Stimulated activated CD4-positive, alpha-beta T cell treated with anti-CD3 and anti-CD28 coated beads, Interleukin-1b, Interleukin-23, amount 100 ng/mL, for 24 hours (primary cell): ENCODE results near the gene FGFR3.
"Not testable (repeated sequence)": the region's sequence is repeated elsewhere in the genome, so short reads cannot be mapped to it uniquely, and the experiment has no call there.

Source experiments
- DNase-seq, 4 experiments: peaks; one replicate each; pipeline ENCODE4 v3.0.0-alpha.2; 2020; ENCODE audit warnings: low read depth in 4 of 4, low spot score in 1 of 4

FGFR3 gene

DNA sequence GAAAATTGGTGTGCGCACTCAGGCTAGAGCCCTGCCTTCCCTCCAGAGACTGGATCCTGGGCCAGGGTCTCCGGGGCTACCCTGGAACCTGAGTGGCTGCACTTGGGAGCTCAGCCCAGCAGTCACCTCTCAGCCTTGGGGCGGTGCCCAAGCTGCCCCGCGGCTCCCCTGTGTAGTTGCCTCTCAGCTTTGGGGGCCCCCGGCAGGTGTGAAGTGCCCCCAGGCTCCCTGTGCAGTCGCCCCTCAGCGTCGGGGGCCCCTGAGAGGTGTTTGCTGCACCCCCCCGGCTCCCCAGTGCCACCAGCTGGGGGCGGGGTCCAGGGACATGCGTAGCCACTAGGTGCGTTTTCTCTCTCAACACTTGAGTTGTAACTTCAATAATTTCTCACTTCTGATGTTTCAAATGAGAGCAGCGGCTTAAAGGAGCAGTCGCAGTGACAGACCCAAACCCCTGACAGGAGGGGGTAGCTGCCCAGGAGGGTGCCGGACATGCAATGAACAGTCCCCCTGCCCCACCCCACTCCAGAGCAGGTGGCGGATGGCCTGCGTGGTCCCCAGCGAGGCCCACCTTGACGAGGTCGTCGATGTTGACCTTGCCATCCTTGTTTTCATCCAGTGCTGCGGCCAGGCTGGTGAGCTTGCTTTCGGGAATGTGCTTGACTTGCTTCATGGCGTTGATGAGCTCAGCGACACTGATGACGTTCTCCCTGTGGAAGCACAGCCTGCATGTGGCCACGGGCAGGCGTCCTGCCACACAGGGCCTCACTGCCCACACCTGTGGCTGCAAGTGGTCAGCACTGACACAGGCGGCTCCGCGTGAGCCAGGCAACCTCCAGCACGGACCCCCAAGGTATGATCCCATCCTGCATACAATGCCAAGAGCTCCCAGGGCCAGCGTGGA lies 22.3 kb downstream of the FGFR3 start:
- DNase-seq, result no peak

DNA sequence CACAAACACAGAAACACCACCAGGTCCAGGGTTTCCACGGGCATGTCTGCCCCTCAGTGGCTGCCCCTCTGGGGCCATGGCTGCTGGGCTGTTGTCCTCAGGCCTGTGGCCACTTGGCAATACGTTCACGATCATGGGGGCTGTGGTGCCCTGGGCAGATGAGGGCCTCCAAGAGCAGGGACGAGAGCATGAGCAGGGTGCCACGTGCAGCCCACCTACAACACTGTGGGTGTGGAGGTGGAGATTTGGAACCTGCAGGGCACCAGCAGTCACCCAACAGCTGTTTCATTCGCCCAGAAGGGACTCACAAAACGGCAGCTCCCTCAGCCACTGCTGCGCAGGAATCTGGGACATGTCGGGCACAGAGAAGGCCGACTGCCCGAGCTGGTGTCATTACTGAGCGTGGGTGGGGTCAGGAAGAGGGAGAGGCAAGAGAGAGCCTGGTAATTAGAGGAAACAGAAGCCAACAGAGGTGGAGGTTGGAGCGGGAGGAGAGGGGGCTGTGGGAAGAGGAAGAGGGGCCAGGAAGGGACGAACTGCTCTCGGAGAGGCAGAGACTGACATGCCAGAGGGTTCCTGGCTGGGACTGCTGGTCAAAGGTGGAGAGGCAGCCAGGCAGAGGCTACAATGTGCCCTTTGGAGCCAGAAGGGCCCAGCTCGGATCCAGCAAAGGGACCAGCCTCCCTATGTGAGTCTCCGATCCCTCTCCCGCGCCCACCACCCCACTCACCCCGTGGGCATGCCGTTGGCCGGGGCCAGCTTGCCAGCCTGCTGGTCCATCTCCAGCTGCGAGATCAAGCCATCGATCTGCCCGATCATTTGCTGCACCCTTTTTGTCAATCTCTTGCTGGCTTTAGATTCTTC lies 23.1 kb downstream of the FGFR3 start:
- no peak for DNase-seq

DNA sequence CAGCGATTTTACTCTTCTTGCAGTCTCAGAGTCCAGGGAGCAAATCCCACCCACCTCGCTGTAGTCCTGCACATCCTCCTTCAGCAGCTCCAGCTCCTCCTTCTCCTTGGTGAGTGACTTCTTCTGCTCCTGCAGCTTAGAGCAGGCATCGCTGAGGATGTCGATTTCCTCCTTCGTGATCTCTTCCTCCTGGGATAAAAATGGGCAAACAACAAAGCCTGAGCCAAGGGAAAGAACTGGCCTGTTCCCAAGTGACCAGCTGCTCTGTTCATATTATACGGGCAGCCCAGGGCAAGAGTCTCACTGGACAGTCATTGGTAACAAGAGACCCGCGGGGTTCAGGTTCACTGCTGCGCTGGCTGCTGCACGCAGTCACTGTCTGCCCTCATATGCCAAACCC lies 26.2 kb downstream of the FGFR3 start:
- DNase-seq, result no peak

DNA sequence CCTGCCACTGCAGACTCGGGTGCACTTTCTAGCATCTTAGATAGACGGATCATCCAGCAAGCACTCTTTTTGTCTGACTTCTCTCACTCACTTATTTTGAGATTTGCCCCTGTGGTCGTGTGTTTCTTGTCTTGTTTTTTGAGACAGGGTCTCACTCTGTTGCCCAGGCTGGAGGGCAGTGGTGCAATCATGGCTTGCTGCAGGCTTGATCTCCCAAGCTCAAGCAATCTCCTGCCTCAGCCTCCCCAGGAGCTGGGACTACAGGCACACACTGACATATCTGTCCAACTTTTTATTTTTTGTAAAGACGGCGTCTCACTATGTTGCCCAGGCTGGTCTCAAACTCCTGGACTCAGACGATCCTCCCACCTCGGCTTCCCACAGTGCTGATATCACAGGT lies 26.7 kb downstream of the FGFR3 start:
- no peak for DNase-seq

DNA sequence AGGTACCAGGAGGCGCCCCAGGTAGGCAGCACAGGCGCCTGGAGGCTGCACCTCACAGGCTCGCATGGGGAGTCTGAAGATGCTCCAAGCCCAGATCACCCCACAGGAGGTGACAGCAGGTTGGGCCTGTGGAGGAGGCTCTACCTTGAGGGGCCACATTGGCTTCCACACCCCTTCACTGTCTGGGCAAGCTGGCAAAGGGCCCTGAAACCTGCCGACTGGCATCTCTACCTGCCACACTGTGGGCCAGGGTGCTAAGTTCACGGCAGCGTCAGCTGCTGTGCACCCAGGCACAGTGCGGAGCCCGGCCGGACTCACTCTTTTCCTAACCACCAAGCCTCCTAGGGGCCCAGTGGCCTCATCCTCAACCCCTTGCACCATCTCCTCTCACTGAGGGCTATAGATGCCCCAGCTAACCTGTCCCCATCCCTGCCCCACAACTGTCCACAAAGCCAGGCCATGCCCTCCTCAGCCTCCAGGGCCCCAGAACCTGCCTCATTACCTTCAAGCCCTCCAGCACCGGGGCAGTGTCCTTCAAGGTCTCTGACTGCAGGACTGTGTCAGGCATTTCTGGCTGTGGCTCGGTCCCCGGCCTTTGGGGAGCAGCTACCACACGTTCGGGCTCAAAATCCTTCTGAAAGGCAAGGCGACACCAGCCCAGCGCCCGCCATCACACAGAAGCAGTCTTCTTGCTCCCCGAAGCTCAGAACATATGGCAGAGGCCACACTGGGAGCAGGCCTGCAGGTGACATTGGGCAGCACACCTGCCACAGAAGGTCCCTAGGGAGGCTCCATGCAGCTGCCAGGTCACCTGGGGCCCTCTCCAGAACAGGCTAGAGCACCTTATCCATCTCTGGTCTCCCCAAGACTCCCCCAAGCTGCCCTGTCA lies 28.8 kb downstream of the FGFR3 start:
- no peak for DNase-seq

DNA sequence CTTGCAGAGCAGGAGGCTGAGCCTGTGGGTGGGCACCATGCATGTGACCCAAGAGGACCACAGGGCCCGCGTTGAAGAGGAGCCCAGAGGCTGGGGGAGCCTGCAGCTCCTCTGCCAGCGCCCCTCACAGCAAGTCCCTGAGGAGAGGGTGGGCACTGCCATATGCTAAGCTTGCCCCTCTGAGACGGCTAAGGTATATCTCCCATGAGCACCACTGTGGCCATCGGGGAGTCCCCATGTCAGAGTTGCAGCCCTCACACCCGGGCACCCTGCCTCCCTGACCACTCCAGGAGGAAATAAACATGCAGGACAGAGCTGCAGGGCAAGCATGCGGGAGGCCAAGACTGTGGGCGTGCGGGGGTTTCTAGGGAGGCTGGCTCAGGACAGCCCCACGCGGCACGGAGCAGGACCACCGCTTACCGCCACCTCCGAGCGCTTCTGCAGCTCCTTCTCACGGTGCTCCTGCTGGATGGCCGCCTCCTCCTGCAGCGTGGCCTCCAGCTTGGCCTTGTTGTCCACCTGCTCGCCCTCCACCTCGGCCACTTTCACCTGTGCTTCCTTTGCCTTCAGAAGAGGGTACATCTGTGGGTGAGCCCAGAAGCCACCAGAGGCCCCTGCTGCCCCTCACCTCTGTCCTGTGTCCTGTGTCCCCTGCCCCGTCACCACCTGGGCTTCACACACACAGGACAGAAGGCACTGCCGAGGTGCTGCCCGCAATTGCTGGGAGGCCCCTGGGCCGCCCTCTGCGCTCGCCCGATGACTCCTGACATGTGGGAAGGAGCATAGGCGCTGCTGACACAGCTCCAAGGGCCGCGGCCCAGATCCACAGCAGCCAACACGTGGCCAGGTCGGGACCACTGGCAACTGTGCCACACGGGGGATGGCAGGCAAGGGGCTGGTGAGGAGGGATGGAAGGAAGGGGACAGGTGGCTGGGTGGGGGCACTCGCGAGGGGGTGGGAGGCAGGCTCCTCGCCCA lies 29.8 kb downstream of the FGFR3 start:
- no peak for DNase-seq

DNA sequence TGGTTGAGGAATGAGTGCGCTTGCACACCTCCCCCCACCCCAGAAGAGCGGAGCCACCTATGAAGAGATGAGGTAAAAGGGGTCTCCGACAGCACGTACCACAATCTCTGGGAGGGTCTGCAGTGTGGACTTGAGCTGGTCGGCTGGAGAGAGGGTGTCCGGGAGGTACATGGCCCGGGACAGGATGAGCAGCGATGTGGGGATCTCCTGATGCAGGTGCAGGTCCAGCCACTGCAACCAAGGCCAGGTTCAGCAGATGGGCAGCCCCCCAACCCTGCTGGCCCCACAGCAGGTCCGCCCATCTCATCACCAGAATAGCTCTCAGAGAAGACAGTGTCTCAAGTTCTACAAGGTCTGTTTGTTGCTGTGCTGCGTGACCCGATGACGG lies 30.4 kb downstream of the FGFR3 start:
- no peak for DNase-seq

DNA sequence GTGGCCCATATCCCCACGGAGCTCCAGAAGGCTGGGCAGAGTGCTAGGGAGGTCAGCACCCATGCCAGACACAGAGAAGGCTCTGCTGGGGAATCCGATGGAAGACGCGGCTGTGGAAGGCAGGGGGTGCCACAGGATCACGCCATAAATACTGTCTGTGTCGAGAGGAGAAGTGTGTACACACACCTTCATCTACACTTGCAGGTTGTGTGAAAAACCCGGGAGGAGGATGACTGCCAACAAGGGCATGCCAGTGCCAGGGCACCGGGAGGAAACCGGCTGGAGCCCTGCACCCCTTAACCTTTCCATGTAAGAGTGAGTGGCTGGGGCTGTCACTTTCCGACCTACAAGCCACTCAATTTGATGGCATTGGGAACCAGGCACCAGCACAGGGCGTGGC lies 31.7 kb downstream of the FGFR3 start:
- no peak for DNase-seq

DNA sequence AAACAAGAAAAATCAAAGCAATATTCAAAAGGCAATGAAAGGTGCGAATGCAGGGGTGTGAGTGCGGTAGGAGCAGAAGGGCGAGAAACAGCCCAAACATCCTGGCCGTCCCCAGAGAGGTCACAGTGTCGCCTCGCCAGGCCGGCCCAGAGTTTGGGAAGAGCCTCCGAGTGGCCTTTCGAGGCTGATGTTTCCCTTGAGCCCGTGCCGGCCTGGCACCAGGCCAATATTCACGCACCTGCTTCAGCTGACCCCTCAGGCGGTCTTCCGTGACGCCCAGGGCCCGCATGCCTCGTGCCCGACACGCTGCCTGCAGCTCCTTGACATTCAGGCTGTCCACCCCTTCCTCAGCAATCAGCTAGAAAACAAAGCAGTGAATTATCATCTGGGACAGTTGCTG lies 32.2 kb downstream of the FGFR3 start:
- DNase-seq, result no peak

DNA sequence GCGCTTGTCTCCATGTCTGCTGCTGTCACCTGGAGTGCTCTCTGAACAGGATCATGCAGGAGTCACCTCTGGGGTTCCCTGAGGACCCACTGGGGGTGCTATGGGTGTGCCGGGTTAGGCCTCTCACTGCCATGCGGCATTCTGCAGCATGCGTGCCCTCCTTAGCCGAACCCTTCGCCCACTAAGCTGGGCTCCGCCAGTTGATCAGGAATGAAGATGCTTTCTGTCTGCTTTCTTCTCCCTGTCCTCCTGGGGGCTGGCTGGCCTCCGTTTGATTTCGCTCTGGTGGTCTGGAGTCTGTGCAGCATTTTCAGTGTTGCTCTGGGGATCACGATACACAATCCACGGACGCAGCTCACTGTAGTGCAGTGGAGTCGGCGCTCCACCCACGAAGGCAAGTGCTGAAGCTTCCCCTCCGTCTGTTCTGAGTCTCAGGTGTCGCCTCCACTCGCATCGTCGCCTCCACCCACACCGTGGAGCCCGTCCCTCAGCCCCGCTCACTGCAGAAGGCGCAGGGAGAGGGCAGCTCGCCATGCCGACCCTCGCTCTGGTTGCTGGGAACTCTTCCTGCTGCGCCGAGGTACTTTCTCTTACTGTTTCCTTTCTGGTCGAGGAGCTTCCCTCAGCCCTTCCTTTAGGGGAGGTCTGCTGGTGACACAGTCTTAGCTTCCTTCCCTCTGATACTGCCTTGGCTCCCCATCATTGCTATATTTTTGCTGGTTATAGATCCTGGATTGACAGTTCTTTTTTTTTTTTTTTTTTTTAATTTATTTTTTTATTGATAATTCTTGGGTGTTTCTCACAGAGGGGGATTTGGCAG lies 33.6 kb downstream of the FGFR3 start:
- DNase-seq, result no peak

DNA sequence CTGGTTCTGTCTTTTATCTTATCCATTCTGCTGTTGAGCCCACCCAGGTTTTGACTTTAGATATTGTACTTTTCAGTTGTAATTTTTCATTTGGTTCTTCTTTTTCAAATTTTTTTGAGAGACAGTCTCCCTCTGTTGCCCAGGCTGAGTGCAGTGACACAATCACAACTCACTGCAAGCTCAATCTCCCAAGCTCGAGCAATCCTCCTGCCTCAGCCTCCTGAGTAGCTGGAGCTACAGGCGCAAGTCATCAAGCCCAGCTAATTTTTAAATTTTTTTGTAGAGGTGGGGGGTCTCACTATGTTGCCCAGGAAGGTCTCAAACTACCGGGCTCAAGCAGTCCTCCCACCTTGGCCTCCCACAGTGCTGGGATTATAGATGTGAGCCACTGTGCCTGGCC lies 37.1 kb downstream of the FGFR3 start:
- no peak for DNase-seq

DNA sequence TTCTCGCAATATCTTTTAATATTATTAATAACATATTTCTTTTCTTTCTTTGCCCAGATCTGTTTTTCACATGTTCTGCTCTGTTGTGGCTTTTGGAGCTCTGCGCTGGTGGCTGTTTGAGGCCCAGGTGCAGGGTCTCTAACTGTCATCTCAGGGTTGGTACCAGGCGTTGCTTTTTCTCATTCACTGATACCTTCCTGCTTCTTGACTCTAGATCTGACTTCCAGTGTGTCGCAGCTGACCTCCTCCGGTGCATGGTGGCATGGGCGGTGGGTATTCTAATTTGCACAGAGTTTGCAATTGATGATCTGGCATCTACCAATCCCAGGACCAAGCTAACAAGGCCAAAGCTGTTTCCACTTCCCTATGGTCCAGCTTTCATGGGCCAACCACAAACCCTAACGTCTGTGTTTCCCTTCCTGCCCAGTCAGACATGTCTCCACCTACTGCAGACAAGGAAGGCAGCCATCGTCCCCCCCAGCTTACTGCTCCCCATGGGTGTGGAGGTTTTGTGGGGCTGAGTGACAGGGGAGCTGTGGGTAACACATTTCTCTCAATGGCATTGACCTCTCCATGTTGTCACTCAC lies 37.6 kb downstream of the FGFR3 start:
- DNase-seq, result no peak

DNA sequence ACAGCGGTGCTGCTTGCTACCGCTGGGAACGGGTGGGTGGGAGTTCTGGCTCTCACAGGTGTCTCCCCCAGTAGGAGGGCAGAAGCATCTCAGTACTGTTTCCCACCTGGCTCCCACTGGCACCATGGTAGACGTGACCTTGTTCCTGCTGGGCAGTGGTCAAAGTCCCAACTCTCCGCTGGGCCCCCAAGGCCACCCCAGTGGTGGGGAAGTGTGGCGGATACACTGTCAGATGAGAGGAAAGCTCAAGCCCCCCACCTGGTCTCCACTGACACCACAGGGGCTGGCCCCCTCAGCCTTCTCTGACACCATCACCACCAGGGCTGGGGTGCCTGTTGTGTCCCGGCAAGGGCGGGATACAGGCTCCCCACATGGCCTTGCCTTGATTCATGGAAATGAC lies 38.2 kb downstream of the FGFR3 start:
- no peak for DNase-seq

DNA sequence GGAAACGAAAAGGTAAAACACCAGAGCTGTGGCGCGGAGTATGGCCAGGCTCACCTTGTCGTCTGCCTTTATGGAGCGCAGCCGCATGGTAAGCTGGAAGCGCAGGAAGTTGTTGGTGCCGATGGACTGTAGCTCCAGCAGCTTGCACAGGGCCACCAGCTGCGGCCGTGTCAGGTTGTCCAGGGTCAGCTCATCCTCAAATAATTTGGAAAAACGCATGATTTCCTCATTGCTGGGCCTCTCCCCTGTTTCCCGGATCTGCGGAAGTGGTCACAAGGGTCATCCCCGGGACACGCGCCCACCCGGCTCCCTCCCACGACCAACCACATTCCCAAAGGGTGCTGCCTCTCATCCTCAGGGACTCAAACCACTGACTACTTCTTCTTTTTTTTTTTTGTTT lies 39.6 kb downstream of the FGFR3 start:
- no peak for DNase-seq

DNA sequence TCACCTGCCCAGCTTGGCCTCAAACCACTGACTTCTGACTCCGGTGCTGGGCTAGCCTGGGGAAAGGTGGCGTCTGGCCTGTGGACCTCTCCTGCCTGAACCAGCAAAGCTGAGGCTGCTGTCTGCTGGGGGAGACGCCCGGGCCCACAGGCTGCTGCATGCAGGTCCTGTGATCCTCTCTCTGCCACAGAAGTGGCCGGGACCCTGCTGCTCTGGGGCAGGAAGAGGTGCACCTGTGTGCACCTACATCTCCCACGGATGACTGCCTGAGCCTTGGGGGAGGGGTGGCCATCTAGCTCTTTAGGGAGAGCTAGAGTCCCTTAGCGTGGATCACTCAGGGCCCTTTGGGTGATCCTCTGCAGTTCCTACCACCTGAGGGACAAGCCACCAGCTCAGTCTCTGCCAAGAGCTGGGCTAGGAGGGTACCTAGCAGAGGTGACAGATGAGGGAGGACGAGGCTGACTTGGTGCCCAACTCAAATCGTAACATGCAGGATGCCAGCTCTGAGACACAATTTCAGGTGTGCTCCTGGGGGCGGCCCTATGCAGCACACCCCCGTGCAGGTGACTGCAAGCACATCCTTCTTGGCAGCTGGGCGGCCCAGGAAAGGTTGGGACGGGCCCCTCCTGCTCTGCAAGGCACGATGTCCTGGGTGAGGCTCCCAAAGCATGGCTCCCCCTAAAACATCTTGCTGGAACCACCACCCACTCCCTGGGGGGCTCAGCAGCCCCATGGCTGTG lies 40.4 kb downstream of the FGFR3 start:
- no peak for DNase-seq

DNA sequence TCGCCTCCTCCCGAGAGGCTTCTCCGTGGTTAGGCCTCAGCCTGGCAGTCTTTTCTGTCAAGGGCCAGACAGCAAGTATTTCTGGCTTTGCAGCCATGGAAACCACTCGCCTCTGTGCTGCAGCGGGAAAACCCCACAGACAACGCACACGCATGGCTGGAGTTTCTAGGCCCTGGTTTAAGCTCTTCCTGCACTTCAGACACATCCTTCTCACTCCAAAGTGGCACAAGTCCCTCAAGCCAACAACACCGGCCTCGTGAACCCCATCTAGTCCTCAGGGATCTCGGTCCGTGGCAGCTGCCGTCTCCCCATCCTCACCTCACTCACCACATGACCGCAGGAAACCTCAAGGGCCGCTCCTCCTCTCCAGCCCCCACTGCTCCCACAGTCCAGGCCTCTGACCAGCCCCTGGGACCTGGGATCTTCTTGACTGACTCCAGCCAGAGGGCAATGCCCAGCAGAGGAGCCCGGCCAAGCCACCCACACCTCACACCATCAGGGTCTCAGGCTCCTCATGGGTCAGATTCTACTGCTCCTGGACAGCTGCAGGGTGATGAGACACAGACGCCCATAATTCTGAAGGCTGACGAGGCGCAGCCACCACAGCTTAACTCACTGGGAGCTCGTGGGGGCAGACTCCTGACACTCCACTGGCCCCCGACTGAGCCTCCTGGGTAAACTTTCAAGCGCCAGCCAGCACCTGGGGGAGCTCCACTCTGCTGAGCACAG lies 41.1 kb downstream of the FGFR3 start:
- no peak for DNase-seq

DNA sequence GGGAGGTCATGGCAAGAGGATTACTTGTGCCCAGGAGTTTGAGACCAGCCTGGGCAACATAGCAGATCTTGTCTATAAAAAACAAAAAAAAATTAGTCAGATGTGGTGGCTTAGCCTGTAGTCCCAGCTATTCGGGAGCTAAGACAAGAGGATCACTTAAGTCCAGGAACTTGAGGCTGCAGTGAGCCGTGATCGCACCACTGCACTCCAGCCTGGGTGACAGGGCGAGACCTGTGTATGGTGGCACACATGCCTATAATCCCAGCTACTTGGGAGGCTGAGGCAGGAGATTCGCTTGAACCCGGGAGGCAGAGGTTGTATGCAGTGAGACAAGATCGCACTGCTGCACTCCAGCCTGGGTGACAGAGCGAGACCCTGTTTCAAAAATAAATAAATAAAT lies 42.7 kb downstream of the FGFR3 start:
- not testable (repeated sequence) for DNase-seq

DNA sequence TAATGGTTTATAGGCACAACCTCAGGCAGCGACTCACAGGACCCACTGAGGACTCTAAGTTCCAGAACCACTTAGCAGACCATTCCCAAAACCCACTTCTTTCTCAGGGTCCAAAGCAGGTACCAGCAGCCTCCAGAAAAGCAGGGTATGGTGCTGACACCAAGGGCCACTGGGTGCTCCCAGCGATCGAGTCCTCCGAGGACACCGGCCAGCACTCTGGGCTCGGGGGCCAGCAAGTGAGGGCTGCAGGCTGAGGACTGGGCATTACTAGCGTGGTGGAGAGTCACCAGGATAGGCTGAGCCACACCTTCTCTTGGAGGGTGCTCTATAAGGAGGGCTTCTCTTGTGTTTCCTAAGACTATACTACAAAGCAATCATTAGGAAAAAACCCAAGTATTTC lies 43.6 kb downstream of the FGFR3 start:
- DNase-seq, result no peak
